ENCODE measurements around the gene MANBA.
A peak's percentile ranks its signal among the peaks of the same experiment; 100 is the strongest.
"Not testable (repeated sequence)": the region's sequence is repeated elsewhere in the genome, so short reads cannot be mapped to it uniquely, and the experiment has no call there.

The MANBA gene

DNA sequence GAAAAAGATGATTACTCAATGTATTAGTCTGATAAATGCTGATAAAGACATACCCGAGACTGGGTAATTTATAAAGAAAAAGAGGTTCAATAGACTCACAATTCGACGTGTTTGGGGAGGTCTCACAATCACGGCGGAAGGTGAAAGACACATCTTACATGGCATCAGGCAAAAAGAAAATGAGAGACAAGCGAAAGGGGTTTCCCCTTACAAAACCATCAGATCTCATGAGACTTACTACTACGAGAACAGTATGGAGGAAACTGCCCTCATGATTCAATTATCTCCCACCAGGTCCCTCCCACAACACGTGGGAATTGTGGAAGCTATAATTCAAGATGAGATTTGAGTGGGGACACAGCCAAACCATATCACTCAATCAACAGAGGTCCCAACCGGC is 141.7 kb downstream of the MANBA start:
- not testable (repeated sequence) for DNase-seq

DNA sequence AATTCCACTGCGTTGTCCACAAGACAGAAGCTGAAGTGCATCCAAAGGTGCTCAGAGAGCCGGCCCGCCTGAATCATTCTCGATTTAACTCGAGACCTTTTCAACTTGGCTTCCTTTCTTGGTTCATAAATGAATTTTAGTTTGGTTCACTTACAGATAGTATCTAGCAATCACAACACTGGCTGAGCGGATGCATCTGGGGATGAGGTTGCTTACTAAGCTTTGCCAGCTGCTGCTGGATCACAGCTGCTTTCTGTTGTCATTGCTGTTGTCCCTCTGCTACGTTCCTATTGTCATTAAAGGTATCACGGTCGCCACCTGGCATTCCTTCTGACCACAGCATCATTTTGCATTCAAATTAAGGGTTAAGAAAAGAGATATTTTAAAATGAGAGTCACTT is 144.1 kb downstream of the MANBA start:
- DNase-seq = no peak

DNA sequence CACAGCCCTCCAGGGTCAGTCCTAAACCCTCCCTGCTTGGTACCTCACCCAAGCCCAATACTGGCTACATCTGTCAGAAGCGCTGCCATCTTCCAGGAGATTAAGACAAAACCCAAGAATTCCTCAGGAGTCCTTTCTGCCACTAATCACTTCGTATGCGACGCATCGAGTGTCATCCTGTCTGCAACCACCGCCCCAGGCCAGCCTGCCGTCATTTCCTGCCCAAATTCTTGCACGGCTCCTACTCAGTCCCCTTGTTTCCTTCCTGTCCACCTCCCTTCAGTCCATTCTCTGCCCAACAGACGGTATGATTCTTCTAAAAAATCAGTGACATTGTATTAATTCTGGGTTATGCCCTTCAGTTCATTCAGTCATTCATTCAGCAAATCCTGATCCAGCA is 146.0 kb downstream of the MANBA start:
- DNase-seq = no peak

DNA sequence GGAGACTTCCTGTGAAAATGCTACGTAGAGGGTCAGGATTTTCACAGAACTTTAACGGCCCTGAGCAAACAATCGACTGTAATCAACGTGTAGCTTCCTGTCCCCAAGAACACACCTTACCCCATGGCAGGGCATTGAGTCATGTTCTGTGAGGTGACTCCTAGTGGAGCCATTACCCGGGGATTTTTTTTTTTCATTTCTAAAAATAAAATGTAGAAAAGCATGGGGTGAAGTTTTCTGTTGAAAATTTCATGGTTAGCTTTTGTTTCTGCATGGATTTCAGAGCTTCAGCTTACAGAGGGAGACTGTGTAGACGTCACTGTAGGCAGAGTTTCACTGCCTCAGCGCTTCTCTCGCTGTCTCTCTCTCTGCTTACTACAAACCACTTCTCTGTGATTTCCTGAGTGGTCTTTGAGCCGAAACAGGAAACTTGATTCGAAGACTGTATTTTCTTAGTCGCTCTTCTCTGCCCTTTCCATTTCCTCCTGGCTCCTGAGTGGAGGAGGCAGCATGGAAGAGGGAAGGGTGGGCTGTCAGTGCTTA is 147.9 kb downstream of the MANBA start:
- no peak for DNase-seq

DNA sequence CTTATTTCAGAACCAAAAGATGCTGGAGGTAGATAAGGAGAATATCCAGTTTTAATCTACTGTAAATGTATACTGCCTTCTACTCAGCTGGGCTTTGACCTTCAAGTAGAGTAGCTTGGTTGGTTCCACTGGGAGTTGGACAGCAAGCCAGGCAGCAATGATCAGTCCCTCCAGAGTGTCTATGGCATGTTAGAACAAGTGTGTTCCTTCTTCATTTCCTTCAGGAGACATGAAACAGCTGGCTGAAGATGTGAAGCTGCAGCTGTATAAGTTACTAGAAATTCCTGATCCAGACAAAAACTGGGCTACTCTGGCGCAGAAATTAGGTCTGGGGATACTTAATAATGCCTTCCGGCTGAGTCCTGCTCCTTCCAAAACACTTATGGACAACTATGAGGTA is 148.6 kb downstream of the MANBA start:
- DNase-seq = no peak

DNA sequence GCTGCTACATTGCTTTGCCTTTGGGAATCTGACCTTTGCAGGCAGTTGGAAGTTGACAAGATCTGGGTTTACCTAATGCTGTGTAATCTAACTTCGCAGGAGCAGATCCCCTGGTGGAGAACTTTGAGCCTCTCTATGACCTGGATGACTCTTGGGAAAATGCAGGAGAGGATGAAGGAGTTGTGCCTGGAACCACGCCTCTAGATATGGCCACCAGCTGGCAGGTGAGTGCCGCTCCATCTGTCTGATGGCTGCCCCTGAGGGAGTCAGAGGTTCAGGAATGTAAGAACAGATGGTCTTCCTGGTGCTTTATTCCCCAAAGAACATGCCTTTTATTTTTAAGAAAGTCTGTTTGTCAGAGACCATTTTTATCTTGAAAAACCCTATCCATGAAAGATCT is 150.3 kb downstream of the MANBA start:
- DNase-seq = no peak

DNA sequence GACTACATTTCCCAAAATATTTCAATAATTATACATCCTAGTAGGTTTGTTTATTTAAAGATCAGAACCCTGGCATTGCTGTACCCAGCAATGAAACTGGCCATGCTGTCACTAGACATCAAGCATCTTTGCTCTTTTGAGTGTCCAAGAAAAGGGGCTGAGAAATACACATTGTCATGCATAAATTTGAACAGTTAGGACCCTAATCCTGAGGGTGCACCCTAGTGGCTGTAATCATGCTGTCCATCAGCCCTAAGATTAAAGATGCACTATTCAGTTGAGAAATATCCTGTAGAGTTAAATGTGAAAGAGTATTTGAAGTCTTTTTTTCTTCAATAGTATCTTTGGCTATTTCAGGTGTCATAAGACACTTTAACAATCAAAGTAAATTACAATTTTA is 150.8 kb downstream of the MANBA start:
- DNase-seq = peak; percentile 5

DNA sequence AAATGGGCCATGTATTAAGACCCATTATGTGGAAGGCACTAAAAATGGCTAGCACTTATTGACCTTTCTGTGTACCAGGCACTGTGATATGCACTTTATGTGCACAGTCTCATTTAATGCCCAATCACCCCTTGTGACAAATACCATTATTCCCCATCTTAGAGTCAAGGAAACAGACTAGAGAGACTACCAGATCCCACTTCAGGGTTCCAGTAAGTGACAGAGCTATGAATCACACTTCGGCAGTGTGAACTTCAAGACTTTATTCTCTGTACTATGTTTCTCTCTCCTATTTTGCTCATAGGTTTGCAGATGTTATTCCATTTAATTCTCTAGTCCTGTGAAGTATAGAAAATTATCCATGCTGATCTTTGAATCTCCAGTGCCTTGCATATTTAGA is 152.6 kb downstream of the MANBA start:
- no peak for DNase-seq

DNA sequence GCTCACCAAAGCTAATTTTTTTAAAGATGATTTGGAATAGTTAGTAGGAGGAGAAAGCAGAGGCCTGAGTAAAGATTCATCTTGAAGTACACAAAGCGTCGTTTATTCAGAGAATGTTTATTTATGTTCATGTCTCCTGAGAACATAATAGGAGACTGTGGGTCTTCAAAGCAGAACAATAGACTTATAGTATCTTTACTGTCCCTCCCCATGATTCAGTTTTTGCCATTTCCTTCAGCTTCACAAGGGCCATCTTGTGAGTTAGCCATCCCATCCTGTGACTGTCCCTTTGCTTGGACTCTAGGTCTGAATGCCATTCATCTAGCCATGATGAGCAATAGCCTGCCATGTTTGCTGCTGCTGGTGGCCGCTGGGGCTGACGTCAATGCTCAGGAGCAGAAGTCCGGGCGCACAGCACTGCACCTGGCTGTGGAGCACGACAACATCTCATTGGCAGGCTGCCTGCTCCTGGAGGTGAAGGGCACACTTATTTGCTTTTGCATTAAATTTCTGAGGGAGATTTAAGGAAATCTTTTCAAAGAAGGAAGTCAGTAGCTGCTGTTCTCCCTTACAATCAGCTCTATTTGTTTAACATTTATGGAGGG is 153.8 kb downstream of the MANBA start:
- no peak for DNase-seq

DNA sequence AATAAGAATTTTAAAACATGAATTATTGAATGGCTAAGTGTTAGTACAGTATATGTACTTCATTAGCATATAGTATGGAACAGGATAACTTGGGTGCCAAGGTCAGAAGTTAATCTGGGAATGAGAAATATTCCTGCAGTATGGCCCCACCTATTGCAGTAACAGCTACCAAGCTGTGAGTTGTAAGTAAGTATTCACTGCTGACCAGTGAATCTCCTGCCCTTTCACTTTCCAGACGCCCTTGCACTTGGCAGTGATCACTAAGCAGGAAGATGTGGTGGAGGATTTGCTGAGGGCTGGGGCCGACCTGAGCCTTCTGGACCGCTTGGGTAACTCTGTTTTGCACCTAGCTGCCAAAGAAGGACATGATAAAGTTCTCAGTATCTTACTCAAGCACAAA is 154.5 kb downstream of the MANBA start:
- no peak for DNase-seq

DNA sequence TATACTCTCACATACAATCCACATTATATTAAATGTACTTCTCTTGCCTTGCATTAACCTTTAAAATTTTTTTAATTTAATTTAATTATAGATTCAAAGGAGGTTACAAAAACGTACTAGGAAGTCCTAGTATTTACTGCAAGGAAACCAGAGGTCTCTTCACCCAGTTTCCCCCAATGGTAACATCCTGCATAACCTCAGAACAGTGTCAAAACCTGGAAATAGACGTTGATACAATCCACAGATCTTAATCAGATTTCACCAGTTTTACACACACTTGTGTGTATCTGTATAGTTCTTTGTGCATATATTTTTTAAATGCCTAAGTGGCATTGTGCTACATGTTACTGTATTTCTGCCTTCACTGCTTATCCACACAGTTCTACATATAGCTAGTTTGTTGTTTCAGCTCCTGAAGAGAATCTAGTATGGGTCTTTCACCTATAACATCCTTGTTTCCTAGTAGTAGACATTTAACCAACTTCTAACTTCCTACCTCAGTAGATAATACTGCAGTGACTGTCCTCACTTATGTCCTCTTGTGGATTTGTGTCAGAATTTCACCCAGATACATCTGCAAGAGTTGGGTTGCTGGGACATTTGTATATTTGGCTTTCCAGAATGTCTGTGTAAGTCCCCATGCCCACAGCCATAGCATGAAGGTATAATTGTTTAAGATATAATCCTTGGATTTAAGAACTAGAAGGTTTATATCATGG is 156.4 kb downstream of the MANBA start:
- no peak for DNase-seq

DNA sequence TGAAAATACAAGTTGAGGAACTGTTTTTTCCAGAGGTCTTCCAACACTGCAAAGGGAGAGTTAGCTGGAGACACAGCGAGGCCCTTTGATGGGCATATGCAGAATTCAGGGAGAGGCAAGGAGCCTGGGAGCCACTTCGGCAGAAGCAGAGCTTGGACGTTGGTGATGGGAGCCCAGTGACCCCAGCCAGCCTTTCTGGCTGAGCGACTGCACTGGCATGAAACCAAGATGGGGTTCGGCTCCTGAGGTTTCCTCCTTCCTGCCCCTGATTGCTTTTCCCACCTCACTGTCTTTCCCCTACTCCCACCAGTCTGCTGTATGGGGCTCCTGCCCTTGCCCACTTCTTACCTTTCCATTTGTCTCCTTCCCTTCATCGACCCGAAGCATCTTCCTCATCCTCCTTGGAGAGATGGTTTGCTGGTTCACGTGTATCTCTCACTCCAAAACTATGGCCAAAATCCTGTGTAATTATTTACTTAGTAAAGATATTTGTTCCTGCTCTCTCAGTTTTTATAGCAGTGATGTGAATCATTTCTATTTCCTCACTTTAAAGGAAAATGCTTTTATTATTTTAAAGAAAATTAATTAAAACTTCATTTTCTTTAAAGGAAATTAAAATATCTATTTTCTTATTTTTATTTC is 159.1 kb downstream of the MANBA start:
- no peak for DNase-seq

DNA sequence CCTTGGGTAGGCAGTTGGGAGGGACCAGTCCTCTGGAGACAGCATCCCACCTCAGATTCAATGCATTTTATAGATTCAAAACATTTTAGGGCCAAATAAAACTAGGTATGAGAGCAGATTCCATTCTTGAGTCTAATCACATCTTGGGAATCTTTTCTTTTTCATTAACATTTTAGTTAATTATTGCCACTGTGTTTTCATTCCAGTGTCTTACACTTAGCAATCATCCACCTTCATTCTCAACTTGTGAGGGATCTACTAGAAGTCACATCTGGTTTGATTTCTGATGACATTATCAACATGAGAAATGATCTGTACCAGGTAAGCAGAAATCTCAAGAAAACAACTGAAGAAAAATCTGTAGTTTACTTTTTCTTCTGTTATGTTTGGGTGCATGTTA is 160.1 kb downstream of the MANBA start:
- DNase-seq = no peak

DNA sequence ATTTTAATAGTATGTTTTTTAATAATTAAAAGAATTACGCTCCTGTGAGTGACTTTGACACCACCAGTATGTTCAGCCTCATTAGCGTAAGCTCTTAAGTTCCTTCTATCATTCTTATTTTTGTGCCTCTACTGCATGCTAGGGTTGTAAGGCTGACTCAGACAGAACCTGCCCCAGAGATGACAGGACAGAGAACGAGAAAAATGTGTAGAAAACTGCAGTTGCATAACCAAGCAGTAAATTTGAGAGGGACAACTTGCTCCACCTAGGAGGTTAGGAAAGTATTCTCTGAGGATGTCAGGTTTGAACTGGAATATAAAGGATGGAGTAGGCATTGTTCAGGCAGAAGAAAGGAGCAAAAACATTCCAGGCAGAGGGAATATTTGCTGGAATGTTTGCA is 160.9 kb downstream of the MANBA start:
- DNase-seq = no peak

DNA sequence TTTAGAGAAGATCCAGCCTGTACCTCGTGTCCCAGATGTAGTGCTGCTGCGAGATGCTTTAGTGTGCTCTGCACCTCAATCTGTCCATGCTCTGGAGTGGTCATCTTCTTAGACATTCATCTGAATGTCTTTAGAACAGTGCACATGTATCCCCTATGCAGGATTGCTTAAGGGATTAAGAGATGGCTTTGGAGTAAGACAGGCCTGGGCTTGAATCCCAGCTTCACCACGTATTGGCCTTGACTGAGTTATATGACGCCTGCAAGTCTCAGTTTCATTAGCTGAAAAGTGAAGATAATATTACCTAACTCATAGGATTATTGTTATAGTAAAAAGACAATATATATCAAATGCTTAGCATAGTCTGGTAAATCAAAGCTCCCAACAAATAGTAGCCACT is 161.3 kb downstream of the MANBA start:
- no peak for DNase-seq

DNA sequence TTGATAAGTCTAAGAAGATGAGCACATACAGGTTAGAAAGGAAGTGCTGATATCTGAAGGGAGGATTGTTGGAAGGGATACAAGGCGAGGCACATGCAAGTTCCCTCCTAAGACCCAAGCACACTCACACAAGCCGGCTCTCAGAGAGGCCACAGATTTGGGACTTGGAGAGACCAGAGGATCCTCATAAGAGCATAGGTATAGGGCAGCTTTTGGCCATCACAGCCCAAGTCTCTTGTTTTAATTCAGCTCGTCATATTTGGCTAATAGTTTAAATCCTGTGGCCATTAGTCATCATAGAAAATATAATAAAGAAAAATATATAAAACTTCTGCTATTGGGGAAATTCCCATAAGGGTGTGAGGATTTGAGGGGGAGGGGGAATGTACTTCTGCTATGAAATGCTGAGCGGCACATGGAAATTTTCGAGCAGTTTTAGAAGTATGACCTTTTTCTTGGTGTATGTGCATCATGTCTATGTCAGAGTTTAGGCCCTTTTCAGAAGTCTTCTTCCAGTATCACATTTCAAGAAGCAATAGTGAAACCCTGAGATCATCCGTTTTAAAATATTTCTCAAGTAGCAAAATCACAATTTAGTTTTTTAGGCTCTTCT is 161.9 kb downstream of the MANBA start:
- DNase-seq = no peak

DNA sequence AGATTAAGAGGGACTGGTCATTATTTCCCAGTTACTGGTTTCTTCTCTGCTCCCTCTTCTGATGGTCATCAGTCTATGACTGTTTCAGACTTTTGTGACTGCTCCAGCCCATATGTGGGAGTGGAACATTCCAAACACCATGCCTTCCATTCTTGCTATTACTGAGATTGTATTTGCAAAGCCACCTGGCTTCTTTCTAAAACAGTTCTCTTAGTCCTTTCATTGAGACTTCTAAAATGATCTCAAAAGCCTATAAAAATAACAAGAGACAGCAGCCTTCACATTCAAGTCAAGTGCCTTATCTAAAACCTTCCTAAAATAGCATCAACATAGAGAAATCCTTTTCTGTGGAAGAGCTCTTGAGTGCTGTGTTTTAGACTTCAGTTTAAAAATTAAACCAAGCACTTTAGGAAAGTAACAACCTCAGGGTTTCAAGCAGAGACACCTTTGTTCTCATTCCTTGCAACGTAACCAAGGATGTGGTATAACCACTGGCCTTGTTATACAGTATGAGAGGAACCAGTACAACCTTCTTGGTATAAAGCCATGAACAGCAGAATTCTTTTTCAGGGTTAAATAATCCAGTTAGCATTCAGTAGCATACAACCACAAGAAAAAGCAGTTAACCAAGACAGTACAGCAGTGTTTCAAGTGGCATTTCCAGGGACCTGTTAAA is 162.5 kb downstream of the MANBA start:
- no peak for DNase-seq

DNA sequence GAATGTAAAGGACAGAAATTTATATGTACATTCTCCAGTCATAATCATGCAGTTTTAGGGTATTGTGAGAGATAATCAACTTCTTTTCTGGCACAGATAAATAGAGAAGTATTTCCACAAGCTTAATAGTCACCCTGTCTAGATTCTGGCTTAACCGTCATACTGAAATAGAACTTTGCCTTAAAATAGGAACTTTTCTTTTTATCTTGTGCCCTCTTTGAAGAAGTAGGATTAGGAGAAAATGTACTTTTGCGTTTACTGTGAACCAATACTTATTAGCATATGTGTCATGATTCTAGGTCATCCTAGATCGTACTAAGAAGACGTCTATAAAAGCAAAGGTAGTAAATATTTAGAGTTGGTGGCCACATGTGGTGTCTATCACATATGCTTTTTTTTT is 164.2 kb downstream of the MANBA start:
- DNase-seq = peak; percentile 79

DNA sequence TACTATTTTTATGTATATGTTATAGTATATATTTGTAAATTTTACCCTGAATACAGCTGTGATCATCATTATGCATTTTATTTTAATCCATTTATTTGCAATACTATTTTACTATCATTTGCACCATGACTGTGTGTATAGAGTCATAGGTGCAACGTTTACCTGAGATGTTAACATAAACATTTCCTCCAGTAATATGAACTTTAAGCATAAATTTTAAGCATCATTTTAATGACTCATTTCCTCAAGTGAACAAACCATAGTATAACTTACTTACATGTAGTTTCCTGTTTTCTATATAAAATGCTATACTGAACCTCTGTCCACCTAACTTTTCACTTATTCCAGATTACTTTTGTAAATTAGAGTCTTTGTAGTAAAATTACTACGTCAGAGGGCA is 166.8 kb downstream of the MANBA start:
- DNase-seq = no peak

DNA sequence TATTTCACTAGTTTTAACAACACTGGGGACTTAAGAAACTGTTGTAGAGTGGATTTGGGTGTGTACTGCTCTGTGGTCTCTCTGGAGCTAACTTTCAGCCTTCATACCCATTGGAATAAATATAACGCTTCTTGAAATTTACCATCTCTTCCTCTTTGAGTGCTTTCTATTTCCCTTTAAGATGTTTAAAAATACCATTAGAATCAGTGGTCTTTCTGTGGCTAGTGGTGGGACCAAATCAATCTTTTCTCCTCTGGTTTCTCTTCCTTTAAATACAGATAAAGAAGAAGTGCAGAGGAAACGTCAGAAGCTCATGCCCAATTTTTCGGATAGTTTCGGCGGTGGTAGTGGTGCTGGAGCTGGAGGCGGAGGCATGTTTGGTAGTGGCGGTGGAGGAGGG is 167.6 kb downstream of the MANBA start:
- DNase-seq = peak; percentile 97

DNA sequence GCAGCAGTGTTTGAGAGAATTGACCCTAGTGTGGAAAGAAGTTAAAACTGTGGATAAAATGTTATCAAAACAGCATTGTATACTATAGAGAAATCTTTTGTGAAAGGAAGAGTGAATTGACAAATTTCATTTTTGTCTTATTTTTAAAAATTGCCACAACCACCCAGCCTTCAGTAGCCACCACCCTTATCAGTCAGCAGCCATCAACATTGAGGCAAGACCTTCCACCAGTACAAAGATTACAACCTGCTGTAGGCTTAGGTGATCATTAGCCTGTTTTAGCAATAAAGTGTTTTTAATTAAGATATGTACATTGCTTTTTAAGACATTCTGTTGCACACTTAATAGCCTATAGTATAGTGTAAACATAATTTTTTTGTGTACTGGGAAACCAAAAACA is 168.5 kb downstream of the MANBA start:
- no peak for DNase-seq

DNA sequence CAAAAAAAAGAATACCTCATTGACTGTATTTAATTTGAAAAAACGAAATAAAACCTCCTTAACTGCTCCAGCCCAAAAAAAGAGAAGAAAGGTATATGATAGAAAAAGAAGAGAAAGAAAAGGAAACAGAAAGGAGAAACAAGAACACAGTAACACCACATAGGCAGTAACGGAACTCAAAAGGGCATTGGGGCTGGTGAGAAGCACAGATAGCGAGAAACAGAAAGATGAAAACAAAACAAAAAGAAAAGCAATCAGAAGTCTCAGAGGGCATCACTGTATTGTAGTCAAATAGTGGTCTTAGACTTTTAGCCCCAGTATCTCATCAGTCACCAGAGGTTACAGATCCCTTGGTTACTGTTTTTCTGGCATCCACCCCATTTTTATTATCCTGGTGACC is 171.0 kb downstream of the MANBA start:
- no peak for DNase-seq

DNA sequence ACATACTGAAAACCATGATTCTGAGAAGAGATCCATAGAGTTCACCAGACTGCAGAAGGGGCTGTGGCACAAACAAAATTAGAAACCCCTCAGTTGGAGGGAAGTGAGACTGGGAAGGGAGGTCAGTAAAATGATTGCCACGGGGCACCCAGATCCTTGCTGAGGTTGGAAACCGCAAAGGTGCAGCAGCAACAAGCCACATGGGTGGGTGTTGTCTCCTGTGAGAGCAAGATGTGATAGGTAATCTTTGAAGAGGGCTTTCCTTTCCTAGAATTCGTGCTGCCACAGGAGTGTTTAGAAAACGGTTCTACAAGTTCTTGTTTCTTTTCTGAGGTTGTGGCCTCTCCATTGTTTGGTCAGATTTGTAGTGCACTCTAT is 174.1 kb downstream of the MANBA start:
- no peak for DNase-seq

All from MV-4-11 (cell line).